HEK293T (cell line): ENCODE data around the gene VSTM2B.
"Not testable (repeated sequence)": the region's sequence is repeated elsewhere in the genome, so short reads cannot be mapped to it uniquely, and the experiment has no call there.

ENCODE experiments used
- CTCF ChIA-PET: fragments of 350-600 bp; formaldehyde crosslinking; extraction: SDS; loops from one replicate; lab custom pipeline; 2021; ENCODE audit warnings: antibody characterized with exemption, inconsistent platforms; lab: Yijun Ruan, JAX
- POLR2A ChIA-PET: fragments of 350-600 bp; formaldehyde crosslinking; extraction: SDS; loops from one replicate; lab custom pipeline; 2020; ENCODE audit warnings: antibody characterized with exemption, inconsistent platforms; lab: Yijun Ruan, JAX
- DNase-seq: peaks from one replicate; pipeline ENCODE4 v3.0.0; 2012; ENCODE audit warnings: mixed read lengths; ENCODE audit errors: extremely low spot score
- ARNT ChIP-seq: fragments of 450-650 bp; IDR thresholded peaks from 2 replicates; pipeline ENCODE4 v1.6.1; 2017; ENCODE audit warnings: mild to moderate bottlenecking
- BHLHE40 ChIP-seq: fragments of 450-650 bp; IDR thresholded peaks from 2 replicates; pipeline ENCODE4 v1.6.1; 2016; ENCODE audit warnings: mild to moderate bottlenecking, moderate library complexity, borderline replicate concordance
- CTBP1 ChIP-seq: fragments of 450-650 bp; IDR thresholded peaks from 2 replicates; pipeline ENCODE4 v1.6.1; 2016; ENCODE audit warnings: borderline replicate concordance
- ELF4 ChIP-seq: fragments of 450-650 bp; IDR thresholded peaks from 2 replicates; pipeline ENCODE4 v1.6.1; 2017; ENCODE audit warnings: antibody characterized with exemption
- FOXA1 ChIP-seq: fragments of 450-650 bp; IDR thresholded peaks from 2 replicates; pipeline ENCODE4 v1.6.1; 2016; ENCODE audit warnings: mild to moderate bottlenecking
- FOXK2 ChIP-seq: fragments of 450-650 bp; IDR thresholded peaks from 2 replicates; pipeline ENCODE4 v1.6.1; 2016; ENCODE audit warnings: mild to moderate bottlenecking
- FOXM1 ChIP-seq: fragments of 450-650 bp; IDR thresholded peaks from 2 replicates; pipeline ENCODE4 v1.6.1; 2017; ENCODE audit warnings: mild to moderate bottlenecking, borderline replicate concordance
- HDGF ChIP-seq: fragments of 450-650 bp; IDR thresholded peaks from 2 replicates; pipeline ENCODE4 v1.6.1; 2017; ENCODE audit warnings: antibody characterized with exemption, borderline replicate concordance
- L3MBTL2 ChIP-seq: fragments of 450-650 bp; conservative IDR thresholded peaks from 2 replicates; pipeline ENCODE4 v1.6.1; 2016; ENCODE audit warnings: mild to moderate bottlenecking
- LEF1 ChIP-seq: fragments of 450-650 bp; IDR thresholded peaks from 2 replicates; pipeline ENCODE4 v1.6.1; 2017; ENCODE audit warnings: mild to moderate bottlenecking, borderline replicate concordance
- NFRKB ChIP-seq: fragments of 450-650 bp; IDR thresholded peaks from 2 replicates; pipeline ENCODE4 v1.6.1; 2016; ENCODE audit warnings: mild to moderate bottlenecking, moderate library complexity
- SP1 ChIP-seq: fragments of 450-650 bp; IDR thresholded peaks from 2 replicates; pipeline ENCODE4 v1.6.1; 2017
- SUZ12 ChIP-seq: fragments of 450-650 bp; IDR thresholded peaks from 2 replicates; pipeline ENCODE4 v1.6.1; 2016; ENCODE audit warnings: mild to moderate bottlenecking
- TARDBP ChIP-seq: fragments of 450-650 bp; IDR thresholded peaks from 2 replicates; pipeline ENCODE4 v1.6.1; 2016
- ZNF384 ChIP-seq: fragments of 450-650 bp; IDR thresholded peaks from 2 replicates; pipeline ENCODE4 v1.6.1; 2016
- TF ChIP-seq, protein P1 (sequence below): fragments of 450-650 bp; IDR thresholded peaks from 2 replicates; pipeline ENCODE4 v1.6.1; 2016

The VSTM2B gene

DNA sequence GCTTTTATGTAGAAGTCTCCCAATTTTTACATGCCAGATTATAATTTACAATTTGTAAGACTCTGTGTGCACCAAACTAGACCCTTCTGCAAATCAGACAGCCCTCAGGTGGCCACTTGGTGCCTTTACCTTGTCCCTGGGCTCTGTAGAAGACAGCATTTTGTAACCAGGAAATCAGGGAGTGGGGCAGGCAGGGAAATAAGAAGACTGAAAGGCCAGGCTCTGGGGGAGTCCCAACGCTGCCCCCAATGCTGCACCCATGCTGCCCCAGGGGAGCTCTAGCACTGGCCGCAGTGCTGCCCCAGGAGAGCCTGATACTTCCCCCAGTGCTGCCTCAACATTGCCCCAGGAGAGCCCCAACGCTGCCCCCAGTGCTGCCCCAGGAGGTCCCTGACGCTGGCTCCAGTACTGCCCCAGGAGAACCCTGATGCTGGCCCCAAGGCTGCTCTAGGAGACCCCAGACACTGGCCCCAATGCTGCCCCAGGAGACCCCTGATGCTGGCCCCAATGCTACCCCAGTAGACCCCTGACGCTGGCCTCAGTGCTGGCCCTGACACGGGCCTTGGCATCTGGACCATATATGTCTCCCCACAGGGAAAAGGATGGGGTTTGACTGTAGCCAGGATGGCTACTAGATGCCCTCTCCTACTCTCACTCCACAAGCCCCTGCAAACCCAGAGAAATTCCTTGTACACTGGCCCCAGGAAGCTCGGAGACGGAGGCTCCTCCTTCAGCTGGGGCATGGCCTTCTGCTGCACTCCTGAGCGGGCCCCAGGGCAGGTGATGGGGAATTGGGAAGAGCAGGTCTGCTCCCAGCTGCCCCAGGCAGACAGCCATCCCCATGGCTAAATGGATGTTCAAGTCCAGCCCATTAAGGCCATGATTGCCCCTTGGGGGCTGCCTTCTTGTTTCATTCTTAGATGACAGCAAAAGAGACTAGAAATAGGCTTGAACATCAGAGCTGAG lies 23.6 kb downstream of the VSTM2B start:
- ChIA-PET CTCF (no interaction called here), POLR2A (no interaction called here)
- no peak for TF ChIP-seq FOXA1
- TF ChIP-seq L3MBTL2 = no peak
- no peak for TF ChIP-seq ELF4
- no peak for DNase-seq

DNA sequence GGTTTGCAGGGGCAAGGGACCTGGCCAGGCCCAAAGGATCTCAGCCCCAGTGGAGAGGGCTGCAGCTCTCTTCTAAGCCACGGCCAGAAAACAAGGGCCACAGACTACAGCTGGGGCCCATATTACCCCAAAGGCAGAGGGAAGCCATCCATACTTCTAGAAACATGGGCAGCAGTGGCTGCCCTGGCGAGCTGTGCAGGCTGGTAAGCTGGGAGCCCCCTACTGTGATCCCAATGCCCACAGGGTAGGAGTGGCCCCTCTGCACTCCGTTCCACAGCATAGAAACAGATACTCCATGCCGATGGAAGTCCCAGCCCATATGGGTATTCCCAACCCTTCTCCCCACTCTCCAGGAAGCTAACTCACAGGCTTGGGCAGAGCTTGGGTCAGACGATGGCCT lies 25.1 kb downstream of the VSTM2B start:
- ChIA-PET POLR2A (no interaction called here), CTCF (no interaction called here)
- DNase-seq = no peak
- TF ChIP-seq NFRKB (no peak), ELF4 (no peak), SP1 (no peak), HDGF (no peak), SUZ12 (no peak), TARDBP (no peak), L3MBTL2 (no peak), FOXM1 (no peak), BHLHE40 (no peak)

DNA sequence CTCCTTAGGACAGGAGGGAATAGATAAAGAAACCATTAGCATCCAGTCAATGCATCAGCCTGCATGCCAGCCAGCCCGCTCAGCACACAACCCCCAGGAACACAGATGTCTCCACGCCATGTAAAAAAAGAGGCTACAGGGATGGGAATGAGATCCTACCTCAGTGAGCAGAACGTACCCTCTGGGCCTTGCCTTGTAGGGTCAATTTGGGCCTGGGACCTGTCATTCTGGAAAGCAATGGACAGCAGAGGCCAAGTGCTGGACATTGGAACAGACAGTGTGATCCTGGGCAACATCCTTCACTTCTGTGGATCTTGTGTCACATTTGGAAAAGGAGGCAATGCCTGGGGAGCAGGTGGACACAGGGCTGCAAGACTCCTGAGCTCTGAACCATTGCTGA lies 26.0 kb downstream of the VSTM2B start:
- CTCF ChIA-PET = no interaction called here
- POLR2A ChIA-PET = no interaction called here
- DNase-seq = no peak
- TF ChIP-seq, protein P1, sequence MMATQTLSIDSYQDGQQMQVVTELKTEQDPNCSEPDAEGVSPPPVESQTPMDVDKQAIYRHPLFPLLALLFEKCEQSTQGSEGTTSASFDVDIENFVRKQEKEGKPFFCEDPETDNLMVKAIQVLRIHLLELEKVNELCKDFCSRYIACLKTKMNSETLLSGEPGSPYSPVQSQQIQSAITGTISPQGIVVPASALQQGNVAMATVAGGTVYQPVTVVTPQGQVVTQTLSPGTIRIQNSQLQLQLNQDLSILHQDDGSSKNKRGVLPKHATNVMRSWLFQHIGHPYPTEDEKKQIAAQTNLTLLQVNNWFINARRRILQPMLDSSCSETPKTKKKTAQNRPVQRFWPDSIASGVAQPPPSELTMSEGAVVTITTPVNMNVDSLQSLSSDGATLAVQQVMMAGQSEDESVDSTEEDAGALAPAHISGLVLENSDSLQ = no peak
- TF ChIP-seq ZNF384 (no peak), TARDBP (no peak), BHLHE40 (no peak), CTBP1 (no peak), FOXK2 (no peak), FOXM1 (no peak), L3MBTL2 (no peak), NFRKB (no peak), ELF4 (no peak)

DNA sequence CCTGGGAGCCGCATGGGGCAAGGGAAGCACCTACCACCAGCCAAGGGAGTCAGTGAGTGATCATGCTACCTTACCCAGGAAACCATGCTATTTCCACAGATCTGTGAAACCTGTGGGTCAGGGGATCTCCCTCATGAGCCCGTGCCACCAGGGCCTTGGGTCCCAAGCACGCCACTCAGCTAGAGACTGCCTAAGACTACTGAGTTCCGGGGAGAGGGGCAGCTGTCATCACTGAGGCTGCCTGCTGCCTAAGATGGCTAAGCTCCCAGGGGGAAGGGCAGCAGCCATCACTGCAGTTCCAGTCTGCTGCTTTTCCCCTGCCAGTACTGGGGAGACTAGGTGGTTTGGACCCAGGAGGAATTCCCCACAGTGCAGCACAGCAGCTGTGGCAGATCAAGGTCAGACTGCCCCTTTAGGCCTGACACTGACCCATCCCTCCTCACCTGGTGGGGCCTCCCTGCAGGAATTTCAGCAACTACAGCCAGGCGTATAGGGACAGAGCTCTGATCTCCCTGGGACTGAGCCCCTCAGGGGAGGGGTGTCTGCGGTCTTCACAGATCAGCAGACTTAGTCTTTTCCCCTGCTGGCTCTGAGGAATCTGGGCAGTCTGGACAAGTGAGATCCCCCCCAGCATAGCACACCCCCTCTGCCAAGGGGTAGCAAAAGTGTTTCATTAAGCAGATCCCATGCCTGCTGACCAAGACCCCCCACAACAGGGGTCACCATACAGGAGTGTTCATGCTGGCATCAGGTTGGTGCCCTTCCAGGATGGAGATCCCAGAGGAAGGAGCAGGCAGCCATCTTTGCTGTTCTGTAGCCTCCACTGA lies 26.9 kb downstream of the VSTM2B start:
- TF ChIP-seq SUZ12 (no peak), LEF1 (no peak), NFRKB (no peak), ARNT (no peak), CTBP1 (no peak), TARDBP (no peak)
- ChIA-PET POLR2A (no interaction called here), CTCF (no interaction called here)
- no peak for DNase-seq

DNA sequence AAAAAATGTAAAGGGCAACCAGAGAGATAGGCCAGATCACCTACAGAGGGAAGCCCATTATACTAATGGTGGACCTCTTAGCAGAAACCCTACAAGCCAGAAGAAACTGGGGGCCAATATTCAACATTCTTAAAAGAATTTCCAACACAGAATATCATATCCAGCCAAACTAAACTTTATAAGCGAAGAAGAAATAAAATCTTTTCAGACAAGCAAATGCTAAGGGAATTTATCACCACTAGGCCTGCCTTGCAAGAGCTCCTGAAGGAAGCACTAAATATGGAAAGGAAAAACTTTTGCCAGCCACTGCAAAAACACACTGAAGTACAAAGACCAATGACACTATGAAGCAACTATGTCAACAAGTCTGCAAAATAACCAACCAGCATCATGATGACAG lies 28.4 kb downstream of the VSTM2B start:
- CTCF ChIA-PET = no interaction called here
- no peak for DNase-seq
- POLR2A ChIA-PET = no interaction called here
- no peak for TF ChIP-seq L3MBTL2
- no peak for TF ChIP-seq ARNT
- TF ChIP-seq ZNF384 = no peak

DNA sequence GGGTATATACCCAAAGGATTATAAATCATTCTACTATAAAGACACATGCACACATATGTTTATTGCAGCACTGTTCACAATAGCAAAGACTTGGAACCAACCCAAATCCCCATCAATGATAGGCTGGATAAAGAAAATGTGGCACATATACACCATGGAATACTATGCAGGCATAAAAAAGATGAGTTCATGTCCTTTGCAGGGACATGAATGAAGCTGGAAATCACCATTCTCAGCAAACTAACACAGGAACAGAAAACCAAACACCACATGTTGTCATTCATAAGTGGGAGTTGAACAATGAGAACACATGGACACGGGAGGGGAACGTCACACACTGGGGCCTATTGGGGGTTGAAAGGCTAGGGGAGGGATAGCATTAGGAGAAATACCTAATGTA lies 33.3 kb downstream of the VSTM2B start:
- DNase-seq, CTCF ChIA-PET, POLR2A ChIA-PET: not testable (repeated sequence)

DNA sequence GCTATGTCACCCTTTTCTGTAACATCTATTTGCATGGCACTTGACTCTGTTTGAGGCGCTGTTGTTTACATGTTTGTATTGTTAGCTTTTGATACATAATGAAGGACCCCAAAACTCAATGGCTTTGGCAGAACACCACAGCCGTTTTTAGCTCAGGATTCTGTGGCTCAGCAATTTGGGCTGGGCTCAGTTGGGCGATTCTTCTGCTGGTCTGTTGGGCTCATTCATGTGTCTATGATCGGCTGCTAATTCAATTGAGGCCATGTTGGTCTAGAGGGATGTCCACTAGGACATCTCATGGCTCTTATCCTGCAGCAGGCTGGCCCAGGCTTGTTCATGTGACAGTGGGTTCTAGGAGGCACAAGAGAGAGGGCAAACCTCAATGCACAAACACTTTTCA lies 33.9 kb downstream of the VSTM2B start:
- ChIA-PET CTCF (no interaction called here), POLR2A (no interaction called here)
- TF ChIP-seq BHLHE40 (no peak), CTBP1 (no peak), FOXM1 (no peak), ARNT (no peak), LEF1 (no peak), NFRKB (no peak), HDGF (no peak), ELF4 (no peak), TARDBP (no peak), ZNF384 (no peak), FOXA1 (no peak), FOXK2 (no peak), SP1 (no peak), L3MBTL2 (no peak), SUZ12 (no peak)
- TF ChIP-seq, protein P1 = no peak
- no peak for DNase-seq
